GM12878 (cell line): Measurements from ENCODE around the gene SLC8B1. TPM values are rescaled to one million over a fixed set of nuclear protein-coding genes. Genes with fewer than 3 reads are reported as not detected.

Source experiments
- ATAC-seq: fragments of 200-7000 bp; cut with Tn5 transposase; 3 replicates; pipeline ENCODE4 v1.9.1; 2020; ENCODE audit warnings: mild to moderate bottlenecking, moderate library complexity
- BruUV-seq: library from RNA; stranded (reverse); fragments of 400-500 nt; replicated peaks from 2 replicates; lab custom pipeline; 2021; lab: Mats Ljungman, UMichigan
- CTCF ChIA-PET: fragments of 300-600 bp; sonication (Branson Sonifier 250); formaldehyde crosslinking; extraction: SDS; loops from one replicate; lab custom pipeline; 2021; ENCODE audit warnings: inconsistent platforms; lab: Yijun Ruan, JAX
- POLR2A ChIA-PET: fragments of 350-600 bp; formaldehyde crosslinking; extraction: SDS; loops from one replicate; lab custom pipeline; 2021; ENCODE audit warnings: inconsistent platforms; lab: Charles Lee
- RAD21 ChIA-PET: fragments of 300-600 bp; sonication (Branson Sonifier 250); formaldehyde crosslinking; loops from one replicate; lab custom pipeline; 2023; ENCODE audit warnings: antibody characterized with exemption; ENCODE audit not compliant: unreplicated experiment; lab: Charles Lee
- SMC1A ChIA-PET: fragments of 300-600 bp; sonication (Branson Sonifier 250); formaldehyde crosslinking; loops from one replicate; lab custom pipeline; 2023; ENCODE audit not compliant: unreplicated experiment, uncharacterized antibody; lab: Charles Lee
- DNase-seq: peaks from one replicate; pipeline ENCODE4 v3.0.0-alpha.2; 2011; ENCODE audit warnings: low read depth, low spot score
- FAIRE-seq: peaks from 3 replicates; lab custom pipeline; 2011; peaks lifted over from hg19 to GRCh38; lab: Jason Lieb, UNC
- H2AFZ ChIP-seq: 2 replicates; pipeline ENCODE4 v1.6.0; 2011; ENCODE audit warnings: low read depth, low read length, control low read depth; ENCODE audit not compliant: control insufficient read depth
- H3K27ac ChIP-seq: 2 replicates; pipeline ENCODE4 v1.5.1; 2011; ENCODE audit warnings: control low read depth; ENCODE audit not compliant: control insufficient read depth, insufficient read depth
- H3K27me3 ChIP-seq, 2 experiments: replicated peaks in 1 of 2; 2 replicates each; pipeline versions ENCODE4 v1.6.0 to v1.6.1; 2011; ENCODE audit warnings: low read length in 1 of 2; ENCODE audit not compliant: control insufficient read depth in 2 of 2, insufficient read depth in 2 of 2
- H3K36me3 ChIP-seq, 2 experiments: 2 replicates each; pipeline ENCODE4 v1.5.1; 2011; ENCODE audit warnings: low read length in 1 of 2; ENCODE audit not compliant: control insufficient read depth in 2 of 2, insufficient read depth in 2 of 2
- H3K4me1 ChIP-seq: 2 replicates; pipeline ENCODE4 v1.6.1; 2011; ENCODE audit warnings: mild to moderate bottlenecking, low read length, moderate library complexity, mixed read lengths; ENCODE audit not compliant: control insufficient read depth, insufficient read depth
- H3K4me2 ChIP-seq: 2 replicates; pipeline ENCODE4 v1.6.0; 2011; ENCODE audit warnings: control low read depth; ENCODE audit not compliant: control insufficient read depth, insufficient read depth
- H3K4me3 ChIP-seq: fragments of 200-600 bp; sonication (generic); 2 replicates; pipeline ENCODE4 v1.5.1; 2016
- H3K79me2 ChIP-seq: 2 replicates; pipeline ENCODE4 v1.6.0; 2011; ENCODE audit warnings: low read length; ENCODE audit not compliant: control insufficient read depth, insufficient read depth
- H3K9ac ChIP-seq: 2 replicates; pipeline ENCODE4 v1.8.0; 2011; ENCODE audit warnings: low read length, control low read depth, mixed read lengths; ENCODE audit not compliant: control insufficient read depth, insufficient read depth
- H3K9me3 ChIP-seq: replicated peaks from 3 replicates; pipeline ENCODE4 v1.5.1; 2011; ENCODE audit warnings: mild to moderate bottlenecking, low read length; ENCODE audit not compliant: control insufficient read depth, insufficient read depth
- H4K20me1 ChIP-seq: 2 replicates; pipeline ENCODE4 v1.6.0; 2011; ENCODE audit not compliant: control insufficient read depth, insufficient read depth
- GABPA ChIP-seq: IDR thresholded peaks from 2 replicates; pipeline ENCODE4 v1.6.1; 2014; ENCODE audit warnings: antibody characterized with exemption, low read depth, mild to moderate bottlenecking, inconsistent platforms
- TAF1 ChIP-seq: IDR thresholded peaks from 2 replicates; pipeline ENCODE4 v1.6.1; 2011; ENCODE audit warnings: mild to moderate bottlenecking, low read depth, low read length, borderline replicate concordance
- WGBS: methylation state at CpG from one replicate; pipeline ENCODE4 v1.1.6; 2016; ENCODE audit warnings: low lambda C conversion rate; ENCODE audit not compliant: insufficient replicate concordance, insufficient coverage; ENCODE audit errors: missing lambda C conversion rate; 5-methylcytosine and 5-hydroxymethylcytosine counted together
- in situ Hi-C: fragments of 300-500 bp; cut with MboI; formaldehyde crosslinking; loops from 9 replicates; pipeline ENCODE4 v1.14.3; 2018; ENCODE audit warnings: mixed read lengths
- intact Hi-C: fragments of 100-400 bp; cut with micrococcal nuclease; formaldehyde crosslinking; loops from one replicate; pipeline ENCODE4 v1.14.2; 2022; ENCODE audit not compliant: unreplicated experiment
- microRNA-seq: library from miRNA; unstranded; fragments of <30 nt; microRNA quantifications from one replicate; pipeline ENCODE4, GENCODE V29; 2018
- polyA plus RNA-seq, 11 experiments: library from polyadenylated mRNA; depleted of rRNA in 4 of 11; unstranded in 6 of 11; stranded (reverse) in 5 of 11; fragments of >200 nt; fragmentation: Nextera tagmentation in 4 of 11; fragmentation: Illumina TruSeq in 1 of 11; extraction: Ambion mirVana in 4 of 11; extraction: Trizol in 1 of 11; gene quantifications; 1 replicate in 1 of 11; 2 replicates in 10 of 11; pipeline versions ENCODE4 v1.2.1 to v1.2.3, GENCODE V29; 2011 to 2016; ENCODE audit warnings: inconsistent platforms in 2 of 11, missing spikeins in 2 of 11, low read depth in 1 of 11
- small RNA-seq: library from RNA; depleted of rRNA; stranded (forward); fragments of <200 nt; gene quantifications from one replicate; pipeline ENCODE3, GENCODE V24; 2014
- total RNA-seq, 4 experiments: library from RNA; depleted of rRNA in 3 of 4; stranded (reverse); fragments of >200 nt in 3 of 4; fragmentation: Illumina TruSeq in 1 of 4; extraction: Trizol in 1 of 4; gene quantifications; 2 replicates each; pipeline versions ENCODE4 v1.2.1 to v1.2.3, GENCODE V29; 2013 to 2021
- TF ChIP-seq, protein P1 (sequence below): fragments of 450-650 bp; IDR thresholded peaks from 2 replicates; pipeline ENCODE4 v1.6.1; 2017; ENCODE audit warnings: mild to moderate bottlenecking, low read depth, inconsistent platforms; ENCODE audit not compliant: poor library complexity, severe bottlenecking

Gene SLC8B1
- total and polyA plus RNA-seq, 10 of the 15 experiments (the other 5 are each of a cell fraction or from before 2014, with no cell fraction given) = 0.18 to 12.3 (median 6.8) TPM

DNA sequence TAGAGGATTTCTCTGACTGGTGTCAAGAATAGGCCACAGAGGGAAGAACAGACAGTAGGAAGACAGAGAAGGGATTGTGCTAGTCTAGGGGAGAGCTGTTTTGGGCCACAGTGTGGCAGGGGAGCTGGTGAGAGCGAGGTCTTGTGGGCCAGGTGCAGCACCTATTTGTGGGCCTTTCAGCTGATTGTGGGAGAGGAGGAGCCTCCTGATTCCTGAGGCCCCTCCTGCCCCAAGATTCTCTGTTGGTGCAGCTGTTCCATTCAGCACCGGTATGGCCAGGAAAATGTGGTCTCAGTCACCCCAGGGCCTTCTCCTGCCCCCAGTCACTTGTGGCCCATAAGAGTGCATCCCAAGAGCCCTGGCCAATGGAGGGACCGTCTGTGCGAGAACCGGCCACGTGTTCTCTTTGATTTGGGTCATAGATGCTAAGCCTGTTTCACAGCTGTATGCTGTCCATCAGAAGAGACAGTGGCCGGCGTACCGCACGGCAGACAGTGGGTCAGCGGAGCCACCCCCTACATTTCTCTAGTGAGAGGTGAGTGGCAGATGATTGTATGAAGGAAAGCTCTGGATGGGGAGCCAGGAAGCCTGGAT, 86.0 kb downstream of the SLC8B1 start:
- in situ Hi-C loops (no loop called here), intact Hi-C loops (no loop called here)
- ChIA-PET SMC1A (interaction anchor here (1.5 kb wide), 1 partner anchor 52 kb away, joined by 6 read pairs; no protein-coding TSS in a partner anchor), POLR2A (no interaction called here), CTCF (no interaction called here), RAD21 (no interaction called here)
- no peak for FAIRE-seq
- no peak for ATAC-seq
- Histone ChIP-seq H3K79me2 (no peaks in the 10 kb centered on the region), H3K9ac (no peak overlapping the region), H3K4me2 (no peak overlapping the region), H3K4me3 (no peak overlapping the region), H3K36me3 (peaks cover 4 to 15% of the 10 kb centered on the region in 2 experiments; a peak in 3 of 4 replicates), H4K20me1 (no peaks in the 10 kb centered on the region), H3K4me1 (no peaks in the 10 kb centered on the region), H3K9me3 (peaks cover 5% of the 10 kb centered on the region), H3K27ac (no peak overlapping the region), H3K27me3 (no peaks in the 10 kb centered on the region), H2AFZ (no peak overlapping the region)
- TF ChIP-seq, protein P1, sequence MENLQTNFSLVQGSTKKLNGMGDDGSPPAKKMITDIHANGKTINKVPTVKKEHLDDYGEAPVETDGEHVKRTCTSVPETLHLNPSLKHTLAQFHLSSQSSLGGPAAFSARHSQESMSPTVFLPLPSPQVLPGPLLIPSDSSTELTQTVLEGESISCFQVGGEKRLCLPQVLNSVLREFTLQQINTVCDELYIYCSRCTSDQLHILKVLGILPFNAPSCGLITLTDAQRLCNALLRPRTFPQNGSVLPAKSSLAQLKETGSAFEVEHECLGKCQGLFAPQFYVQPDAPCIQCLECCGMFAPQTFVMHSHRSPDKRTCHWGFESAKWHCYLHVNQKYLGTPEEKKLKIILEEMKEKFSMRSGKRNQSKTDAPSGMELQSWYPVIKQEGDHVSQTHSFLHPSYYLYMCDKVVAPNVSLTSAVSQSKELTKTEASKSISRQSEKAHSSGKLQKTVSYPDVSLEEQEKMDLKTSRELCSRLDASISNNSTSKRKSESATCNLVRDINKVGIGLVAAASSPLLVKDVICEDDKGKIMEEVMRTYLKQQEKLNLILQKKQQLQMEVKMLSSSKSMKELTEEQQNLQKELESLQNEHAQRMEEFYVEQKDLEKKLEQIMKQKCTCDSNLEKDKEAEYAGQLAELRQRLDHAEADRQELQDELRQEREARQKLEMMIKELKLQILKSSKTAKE = no peak
- TF ChIP-seq TAF1 (no peak), GABPA (no peak)
- no TSS peak for BruUV-seq
- no peak for DNase-seq
- 99% methylated on average over 11 of the region's 11 CpGs for WGBS

Small RNA genes within 50 kb of the gene (microRNA-seq; reads per million reads assigned to microRNA genes)
- gene MIR6762 = not detected

Small RNA genes within 50 kb of the gene (small RNA-seq; reads per million reads assigned to genes)
- gene MIR6762 = 0.23 reads per million

Other genes with a start within 250 kb of the SLC8B1 start
Only the 7 nearest of the 9 such genes appear.
- 44.3 and 58.9 TPM in 2 replicates for gene DDX54, start 149.6 kb downstream of the SLC8B1 start, total RNA-seq (2014; rRNA removed)
- gene DDX54, start 149.6 kb downstream of the SLC8B1 start, total RNA-seq (2014; rRNA removed; fragmentation: Illumina TruSeq; extraction: Trizol) = 24.7 and 28.8 TPM in 2 replicates
- 94.6 and 115 TPM in 2 replicates for gene DDX54, start 149.6 kb downstream of the SLC8B1 start, total RNA-seq (2021)
- gene DDX54, start 149.6 kb downstream of the SLC8B1 start, polyA plus RNA-seq (2011; rRNA removed) = 37.5 and 73.2 TPM in 2 replicates
- 6.2 and 27.9 TPM in 2 replicates for gene DDX54, start 149.6 kb downstream of the SLC8B1 start, polyA plus RNA-seq (2014; fragmentation: Illumina TruSeq; extraction: Trizol)
- gene DDX54, start 149.6 kb downstream of the SLC8B1 start, polyA plus RNA-seq (2014; fragmentation: Nextera tagmentation; extraction: Ambion mirVana) = 1 to 10 TPM; 1.9 to 8.6 TPM
- 53.7 and 67.0 TPM in 2 replicates for gene DDX54, start 149.6 kb downstream of the SLC8B1 start, polyA plus RNA-seq (2014; rRNA removed)
- gene DDX54, start 149.6 kb downstream of the SLC8B1 start, polyA plus RNA-seq (2016; fragmentation: Nextera tagmentation; extraction: Ambion mirVana) = 10 to 100 TPM; 69.7 to 71.9 TPM
- gene RITA1, start 149.4 kb downstream of the SLC8B1 start, total RNA-seq (2014; rRNA removed) = 32.8 and 39.6 TPM in 2 replicates
- gene RITA1, start 149.4 kb downstream of the SLC8B1 start, total RNA-seq (2014; rRNA removed; fragmentation: Illumina TruSeq; extraction: Trizol) = 16.3 and 18.9 TPM in 2 replicates
- 29.2 and 31.4 TPM in 2 replicates for gene RITA1, start 149.4 kb downstream of the SLC8B1 start, total RNA-seq (2021)
- gene RITA1, start 149.4 kb downstream of the SLC8B1 start, polyA plus RNA-seq (2011; rRNA removed) = 15.2 and 19.9 TPM in 2 replicates
- gene RITA1, start 149.4 kb downstream of the SLC8B1 start, polyA plus RNA-seq (2014; fragmentation: Illumina TruSeq; extraction: Trizol) = 5.3 and 13.7 TPM in 2 replicates
- gene RITA1, start 149.4 kb downstream of the SLC8B1 start, polyA plus RNA-seq (2014; fragmentation: Nextera tagmentation; extraction: Ambion mirVana) = 1 to 10 TPM; 2.3 to 6.4 TPM
- gene RITA1, start 149.4 kb downstream of the SLC8B1 start, polyA plus RNA-seq (2014; rRNA removed) = 27.3 and 29.8 TPM in 2 replicates
- gene RITA1, start 149.4 kb downstream of the SLC8B1 start, polyA plus RNA-seq (2016; fragmentation: Nextera tagmentation; extraction: Ambion mirVana) = 10 to 100 TPM; 37.4 to 39.9 TPM
- gene TPCN1, start 113.6 kb downstream of the SLC8B1 start, total RNA-seq (2014; rRNA removed) = 10.3 and 10.4 TPM in 2 replicates
- gene TPCN1, start 113.6 kb downstream of the SLC8B1 start, total RNA-seq (2014; rRNA removed; fragmentation: Illumina TruSeq; extraction: Trizol) = 7.0 and 8.0 TPM in 2 replicates
- gene TPCN1, start 113.6 kb downstream of the SLC8B1 start, total RNA-seq (2021) = 26.6 and 30.9 TPM in 2 replicates
- gene TPCN1, start 113.6 kb downstream of the SLC8B1 start, polyA plus RNA-seq (2011; rRNA removed) = 12.8 and 21.7 TPM in 2 replicates
- gene TPCN1, start 113.6 kb downstream of the SLC8B1 start, polyA plus RNA-seq (2014; fragmentation: Illumina TruSeq; extraction: Trizol) = 8.3 and 17.1 TPM in 2 replicates
- 1 to 10 TPM in 1 of 2 experiments, under 1 TPM in 1; 0.79 to 1.0 TPM for gene TPCN1, start 113.6 kb downstream of the SLC8B1 start, polyA plus RNA-seq (2014; fragmentation: Nextera tagmentation; extraction: Ambion mirVana)
- 24.4 and 26.4 TPM in 2 replicates for gene TPCN1, start 113.6 kb downstream of the SLC8B1 start, polyA plus RNA-seq (2014; rRNA removed)
- gene TPCN1, start 113.6 kb downstream of the SLC8B1 start, polyA plus RNA-seq (2016; fragmentation: Nextera tagmentation; extraction: Ambion mirVana) = 10 to 100 TPM; 22.6 to 24.8 TPM
- 3.3 and 4.8 TPM in 2 replicates for gene PLBD2, start 23.5 kb upstream of the SLC8B1 start, total RNA-seq (2014; rRNA removed)
- gene PLBD2, start 23.5 kb upstream of the SLC8B1 start, total RNA-seq (2014; rRNA removed; fragmentation: Illumina TruSeq; extraction: Trizol) = 1.1 and 1.4 TPM in 2 replicates
- gene PLBD2, start 23.5 kb upstream of the SLC8B1 start, total RNA-seq (2021) = 16.6 and 16.8 TPM in 2 replicates
- 2.4 and 5.0 TPM in 2 replicates for gene PLBD2, start 23.5 kb upstream of the SLC8B1 start, polyA plus RNA-seq (2011; rRNA removed)
- gene PLBD2, start 23.5 kb upstream of the SLC8B1 start, polyA plus RNA-seq (2014; fragmentation: Illumina TruSeq; extraction: Trizol) = 9.2 and 9.6 TPM in 2 replicates
- 1 to 10 TPM; 1.6 to 2.3 TPM for gene PLBD2, start 23.5 kb upstream of the SLC8B1 start, polyA plus RNA-seq (2014; fragmentation: Nextera tagmentation; extraction: Ambion mirVana)
- gene PLBD2, start 23.5 kb upstream of the SLC8B1 start, polyA plus RNA-seq (2014; rRNA removed) = 6.9 and 7.8 TPM in 2 replicates
- 10 to 100 TPM in 1 of 2 experiments, 1 to 10 TPM in 1; 9.3 to 14.9 TPM for gene PLBD2, start 23.5 kb upstream of the SLC8B1 start, polyA plus RNA-seq (2016; fragmentation: Nextera tagmentation; extraction: Ambion mirVana)
- not detected in 2 replicates for gene SDS, start 68.8 kb upstream of the SLC8B1 start, total RNA-seq (2014; rRNA removed)
- not detected in 2 replicates for gene SDS, start 68.8 kb upstream of the SLC8B1 start, total RNA-seq (2014; rRNA removed; fragmentation: Illumina TruSeq; extraction: Trizol)
- 0.18 TPM in 1 of 2 replicates, not detected in the other for gene SDS, start 68.8 kb upstream of the SLC8B1 start, total RNA-seq (2021)
- not detected in 2 replicates for gene SDS, start 68.8 kb upstream of the SLC8B1 start, polyA plus RNA-seq (2011; rRNA removed)
- not detected in 2 replicates for gene SDS, start 68.8 kb upstream of the SLC8B1 start, polyA plus RNA-seq (2014; fragmentation: Illumina TruSeq; extraction: Trizol)
- not detected for gene SDS, start 68.8 kb upstream of the SLC8B1 start, polyA plus RNA-seq (2014; fragmentation: Nextera tagmentation; extraction: Ambion mirVana)
- gene SDS, start 68.8 kb upstream of the SLC8B1 start, polyA plus RNA-seq (2014; rRNA removed) = not detected in 2 replicates
- not detected for gene SDS, start 68.8 kb upstream of the SLC8B1 start, polyA plus RNA-seq (2016; fragmentation: Nextera tagmentation; extraction: Ambion mirVana)
- 1.2 and 1.6 TPM in 2 replicates for gene SDSL, start 87.3 kb upstream of the SLC8B1 start, total RNA-seq (2014; rRNA removed)
- gene SDSL, start 87.3 kb upstream of the SLC8B1 start, total RNA-seq (2014; rRNA removed; fragmentation: Illumina TruSeq; extraction: Trizol) = 0.27 and 1.2 TPM in 2 replicates
- gene SDSL, start 87.3 kb upstream of the SLC8B1 start, total RNA-seq (2021) = 1.3 and 1.5 TPM in 2 replicates
- 0.65 and 1.7 TPM in 2 replicates for gene SDSL, start 87.3 kb upstream of the SLC8B1 start, polyA plus RNA-seq (2011; rRNA removed)
- 0.25 TPM in 1 of 2 replicates, not detected in the other for gene SDSL, start 87.3 kb upstream of the SLC8B1 start, polyA plus RNA-seq (2014; fragmentation: Illumina TruSeq; extraction: Trizol)
- gene SDSL, start 87.3 kb upstream of the SLC8B1 start, polyA plus RNA-seq (2014; fragmentation: Nextera tagmentation; extraction: Ambion mirVana) = under 1 TPM; 0.18 to 0.49 TPM
- gene SDSL, start 87.3 kb upstream of the SLC8B1 start, polyA plus RNA-seq (2014; rRNA removed) = 0.72 and 1.2 TPM in 2 replicates
- gene SDSL, start 87.3 kb upstream of the SLC8B1 start, polyA plus RNA-seq (2016; fragmentation: Nextera tagmentation; extraction: Ambion mirVana) = 1 to 10 TPM; 4.1 to 4.4 TPM
- not detected in 2 replicates for gene LHX5, start 136.8 kb upstream of the SLC8B1 start, total RNA-seq (2014; rRNA removed)
- gene LHX5, start 136.8 kb upstream of the SLC8B1 start, total RNA-seq (2014; rRNA removed; fragmentation: Illumina TruSeq; extraction: Trizol) = not detected in 2 replicates
- gene LHX5, start 136.8 kb upstream of the SLC8B1 start, total RNA-seq (2021) = not detected in 2 replicates
- gene LHX5, start 136.8 kb upstream of the SLC8B1 start, polyA plus RNA-seq (2011; rRNA removed) = 0.03 TPM in 1 of 2 replicates, not detected in the other
- not detected in 2 replicates for gene LHX5, start 136.8 kb upstream of the SLC8B1 start, polyA plus RNA-seq (2014; fragmentation: Illumina TruSeq; extraction: Trizol)
- gene LHX5, start 136.8 kb upstream of the SLC8B1 start, polyA plus RNA-seq (2014; fragmentation: Nextera tagmentation; extraction: Ambion mirVana) = not detected
- gene LHX5, start 136.8 kb upstream of the SLC8B1 start, polyA plus RNA-seq (2014; rRNA removed) = not detected in 2 replicates
- not detected for gene LHX5, start 136.8 kb upstream of the SLC8B1 start, polyA plus RNA-seq (2016; fragmentation: Nextera tagmentation; extraction: Ambion mirVana)